Measurements from ENCODE around the gene UMODL1. TPM values are rescaled to one million over a fixed set of nuclear protein-coding genes. Genes with fewer than 3 reads are reported as not detected.

UMODL1 gene
- total and polyA plus RNA-seq, 3 donors from 2014 or later: 1.7 to 7.8 (median 6.8) TPM

DNA sequence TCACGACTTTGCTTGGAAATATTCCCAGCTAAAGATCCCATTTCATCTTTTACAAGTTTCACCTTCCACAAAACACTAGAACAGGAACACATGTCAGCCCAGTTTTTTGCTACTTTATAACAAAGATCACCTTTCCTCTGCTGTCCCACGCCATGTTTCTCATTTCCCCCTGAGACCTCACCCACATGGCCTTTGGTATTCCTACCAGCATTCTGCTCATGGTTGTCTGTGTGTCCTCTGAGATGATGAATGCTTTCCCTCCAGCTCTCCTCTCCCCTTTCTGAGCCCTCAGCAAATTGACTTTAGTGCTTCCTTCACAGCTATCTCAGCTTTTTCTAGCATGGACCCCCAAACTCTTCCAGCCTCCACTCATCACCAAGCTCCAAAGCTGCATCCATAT is 115.5 kb downstream of the UMODL1 start:
- DNase-seq: no peak
- Histone ChIP-seq H3K27ac (no peak overlapping the region), H3K4me3 (no peak overlapping the region), H3K27me3 (no peaks in the 10 kb centered on the region), H3K4me1 (no peaks in the 10 kb centered on the region), H3K9me3 (no peaks in the 10 kb centered on the region), H3K36me3 (ENCODE audit: low read depth, missing control alignments) (no peaks in the 10 kb centered on the region)
- TF ChIP-seq, protein P1, sequence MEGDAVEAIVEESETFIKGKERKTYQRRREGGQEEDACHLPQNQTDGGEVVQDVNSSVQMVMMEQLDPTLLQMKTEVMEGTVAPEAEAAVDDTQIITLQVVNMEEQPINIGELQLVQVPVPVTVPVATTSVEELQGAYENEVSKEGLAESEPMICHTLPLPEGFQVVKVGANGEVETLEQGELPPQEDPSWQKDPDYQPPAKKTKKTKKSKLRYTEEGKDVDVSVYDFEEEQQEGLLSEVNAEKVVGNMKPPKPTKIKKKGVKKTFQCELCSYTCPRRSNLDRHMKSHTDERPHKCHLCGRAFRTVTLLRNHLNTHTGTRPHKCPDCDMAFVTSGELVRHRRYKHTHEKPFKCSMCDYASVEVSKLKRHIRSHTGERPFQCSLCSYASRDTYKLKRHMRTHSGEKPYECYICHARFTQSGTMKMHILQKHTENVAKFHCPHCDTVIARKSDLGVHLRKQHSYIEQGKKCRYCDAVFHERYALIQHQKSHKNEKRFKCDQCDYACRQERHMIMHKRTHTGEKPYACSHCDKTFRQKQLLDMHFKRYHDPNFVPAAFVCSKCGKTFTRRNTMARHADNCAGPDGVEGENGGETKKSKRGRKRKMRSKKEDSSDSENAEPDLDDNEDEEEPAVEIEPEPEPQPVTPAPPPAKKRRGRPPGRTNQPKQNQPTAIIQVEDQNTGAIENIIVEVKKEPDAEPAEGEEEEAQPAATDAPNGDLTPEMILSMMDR (IDR thresholded peaks at IDR 0.05): no peak
- TF ChIP-seq POLR2A (IDR thresholded peaks at IDR 0.05): no peak
- WGBS, 2 donors: 65 to 73% methylated on average over 2 of the region's 2 CpGs
- intact Hi-C loops (cut with DNase I; ENCODE audit: low total_unique reads): no loop called here

DNA sequence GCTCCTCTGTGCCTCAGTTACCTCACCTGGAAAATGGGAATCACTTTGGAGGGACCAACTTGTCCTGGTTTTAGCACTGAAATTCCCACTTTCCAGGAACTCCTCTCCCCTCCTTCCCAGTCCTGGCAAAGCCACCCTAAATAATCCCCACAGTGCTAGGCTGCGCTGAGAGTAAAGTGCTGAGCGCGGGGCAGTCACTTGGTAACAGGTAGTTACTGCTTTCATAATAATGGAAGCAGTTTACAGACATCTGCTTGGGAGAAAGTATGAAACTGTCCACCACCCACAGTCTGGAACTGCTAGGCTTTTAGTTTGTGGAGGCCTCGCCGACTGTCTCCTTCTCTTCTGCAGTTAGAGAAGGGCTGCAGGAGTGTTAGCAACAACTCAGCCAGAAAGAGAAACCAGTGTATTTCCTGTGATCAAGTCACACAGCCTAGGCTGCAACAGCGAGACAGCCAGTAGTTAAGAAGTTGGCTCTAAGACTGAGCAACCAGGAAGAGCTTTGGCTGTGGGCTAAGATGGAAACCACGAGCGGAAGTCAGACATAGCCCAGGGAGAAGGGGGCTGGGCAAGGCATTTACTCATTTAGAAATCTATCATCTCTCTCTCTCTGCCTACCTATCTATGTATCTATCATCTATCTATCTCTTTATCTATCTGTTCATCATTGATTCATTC is 117.0 kb downstream of the UMODL1 start:
- Histone ChIP-seq H3K36me3 (ENCODE audit: low read depth, missing control alignments) (no peaks in the 10 kb centered on the region), H3K27ac (no peak overlapping the region), H3K9me3 (no peaks in the 10 kb centered on the region), H3K4me1 (no peaks in the 10 kb centered on the region), H3K27me3 (no peaks in the 10 kb centered on the region), H3K4me3 (no peak overlapping the region)
- no peak for TF ChIP-seq POLR2A (IDR thresholded peaks at IDR 0.05)
- TF ChIP-seq, protein P1 (IDR thresholded peaks at IDR 0.05): no peak
- intact Hi-C loops (cut with DNase I; ENCODE audit: low total_unique reads): no loop called here
- DNase-seq: peak; percentile 34
- 66 to 73% methylated on average over 8 of the region's 8 CpGs for WGBS, 2 donors

- intact Hi-C loops (cut with DNase I; ENCODE audit: low total_unique reads): no loop called here
- Histone ChIP-seq H3K27ac (no peak overlapping the region), H3K4me1 (no peaks in the 10 kb centered on the region), H3K27me3 (no peaks in the 10 kb centered on the region), H3K9me3 (no peaks in the 10 kb centered on the region), H3K36me3 (ENCODE audit: low read depth, missing control alignments) (no peaks in the 10 kb centered on the region), H3K4me3 (no peak overlapping the region)
- WGBS, 2 donors: 80 to 97% methylated on average over 4 of the region's 4 CpGs
- TF ChIP-seq POLR2A (IDR thresholded peaks at IDR 0.05): no peak
- TF ChIP-seq, protein P1 (IDR thresholded peaks at IDR 0.05): no peak
- DNase-seq: no peak
Observed at GRCh38 chr21:42188663-42189062, 117.5 kb downstream of the UMODL1 start.

GRCh38 chr21:42189431-42189830 is 118.3 kb downstream of the UMODL1 start:
- no peak overlapping the region for H3K27ac ChIP-seq
- WGBS, 2 donors: 88 to 100% methylated on average over 1 of the region's 1 CpG
- H3K36me3 ChIP-seq (ENCODE audit: low read depth, missing control alignments): no peaks in the 10 kb centered on the region
- H3K4me1 ChIP-seq: no peaks in the 10 kb centered on the region
- TF ChIP-seq, protein P1 (IDR thresholded peaks at IDR 0.05): no peak
- TF ChIP-seq POLR2A (IDR thresholded peaks at IDR 0.05): no peak
- no peak for DNase-seq
- intact Hi-C loops (cut with DNase I; ENCODE audit: low total_unique reads): no loop called here
- H3K27me3 ChIP-seq: no peaks in the 10 kb centered on the region
- no peaks in the 10 kb centered on the region for H3K9me3 ChIP-seq
- H3K4me3 ChIP-seq: no peak overlapping the region

Data from testis (tissue), 3 donors.